ENCODE data around the gene ZNF304. TPM values are rescaled to one million over a fixed set of nuclear protein-coding genes. Genes with fewer than 3 reads are reported as not detected.

The ZNF304 gene
- polyA plus RNA-seq, 10 donors = 8.0 to 10.9 (median 9.4) TPM

Other genes starting within 250 kb of the ZNF304 start
- gene USP29, start 231.3 kb upstream of the ZNF304 start, polyA plus RNA-seq (ENCODE audit: insufficient read length in 10 of 10) = not detected
- gene ZIM3, start 206.1 kb upstream of the ZNF304 start, polyA plus RNA-seq (ENCODE audit: insufficient read length in 10 of 10) = not detected
- gene DUXA, start 183.8 kb upstream of the ZNF304 start, polyA plus RNA-seq (ENCODE audit: insufficient read length in 10 of 10) = not detected
- 10 to 100 TPM; 10.5 to 15.9 (median 13.0) TPM for gene ZNF264, start 159.8 kb upstream of the ZNF304 start, polyA plus RNA-seq (ENCODE audit: insufficient read length in 10 of 10)
- 1 to 10 TPM in 6 of 10 donors, under 1 TPM in 4; 0.69 to 2.7 (median 1.1) TPM for gene AURKC, start 120.2 kb upstream of the ZNF304 start, polyA plus RNA-seq (ENCODE audit: insufficient read length in 10 of 10)
- 1 to 10 TPM; 3.9 to 6.5 (median 5.3) TPM for gene ZNF805, start 110.6 kb upstream of the ZNF304 start, polyA plus RNA-seq (ENCODE audit: insufficient read length in 10 of 10)
- 1 to 10 TPM; 2.8 to 5.0 (median 3.3) TPM for gene ZNF460, start 70.8 kb upstream of the ZNF304 start, polyA plus RNA-seq (ENCODE audit: insufficient read length in 10 of 10)
- 1 to 10 TPM; 4.9 to 7.0 (median 6.1) TPM for gene ZNF543, start 30.8 kb upstream of the ZNF304 start, polyA plus RNA-seq (ENCODE audit: insufficient read length in 10 of 10)
- 10 to 100 TPM; 11.4 to 19.1 (median 14.1) TPM for gene TRAPPC2B, start 12.3 kb downstream of the ZNF304 start, polyA plus RNA-seq (ENCODE audit: insufficient read length in 10 of 10)
- gene ZNF547, start 12.3 kb downstream of the ZNF304 start, polyA plus RNA-seq (ENCODE audit: insufficient read length in 10 of 10) = 1 to 10 TPM; 2.6 to 4.6 (median 3.1) TPM
- gene ZNF548, start 38.6 kb downstream of the ZNF304 start, polyA plus RNA-seq (ENCODE audit: insufficient read length in 10 of 10) = 10 to 100 TPM; 11.2 to 24.8 (median 16.9) TPM
- gene ZNF17, start 59.9 kb downstream of the ZNF304 start, polyA plus RNA-seq (ENCODE audit: insufficient read length in 10 of 10) = 1 to 10 TPM; 5.1 to 9.9 (median 7.8) TPM
- gene ZNF749, start 84.1 kb downstream of the ZNF304 start, polyA plus RNA-seq (ENCODE audit: insufficient read length in 10 of 10) = 1 to 10 TPM; 4.1 to 8.5 (median 6.2) TPM
- gene VN1R1, start 105.9 kb downstream of the ZNF304 start, polyA plus RNA-seq (ENCODE audit: insufficient read length in 10 of 10) = 1 to 10 TPM in 8 of 10 donors, under 1 TPM in 2; 0.84 to 3.8 (median 1.5) TPM
- gene ZNF772, start 126.3 kb downstream of the ZNF304 start, polyA plus RNA-seq (ENCODE audit: insufficient read length in 10 of 10) = 10 to 100 TPM in 4 of 10 donors, 1 to 10 TPM in 6; 6.4 to 11.9 (median 9.1) TPM
- gene ZNF419, start 136.5 kb downstream of the ZNF304 start, polyA plus RNA-seq (ENCODE audit: insufficient read length in 10 of 10) = 10 to 100 TPM in 3 of 10 donors, 1 to 10 TPM in 7; 5.9 to 13.2 (median 9.9) TPM
- 10 to 100 TPM in 1 of 10 donors, 1 to 10 TPM in 9; 5.1 to 11.8 (median 7.4) TPM for gene ZNF773, start 148.7 kb downstream of the ZNF304 start, polyA plus RNA-seq (ENCODE audit: insufficient read length in 10 of 10)
- gene ZNF549, start 176.1 kb downstream of the ZNF304 start, polyA plus RNA-seq (ENCODE audit: insufficient read length in 10 of 10) = 1 to 10 TPM; 4.7 to 9.5 (median 7.5) TPM
- gene ZNF550, start 208.6 kb downstream of the ZNF304 start, polyA plus RNA-seq (ENCODE audit: insufficient read length in 10 of 10) = 10 to 100 TPM in 6 of 10 donors, 1 to 10 TPM in 4; 8.6 to 14.0 (median 11.1) TPM
- gene ZNF416, start 227.6 kb downstream of the ZNF304 start, polyA plus RNA-seq (ENCODE audit: insufficient read length in 10 of 10) = 1 to 10 TPM; 4.3 to 6.1 (median 4.8) TPM
- gene ZIK1, start 232.9 kb downstream of the ZNF304 start, polyA plus RNA-seq (ENCODE audit: insufficient read length in 10 of 10) = 1 to 10 TPM; 4.6 to 8.0 (median 5.6) TPM
- gene ZNF530, start 248.6 kb downstream of the ZNF304 start, polyA plus RNA-seq (ENCODE audit: insufficient read length in 10 of 10) = 1 to 10 TPM; 2.1 to 5.4 (median 3.4) TPM

Data from muscle of back (tissue), 10 donors.